Measurements from ENCODE around the gene GLT1D1.
"Not testable (repeated sequence)": the region's sequence is repeated elsewhere in the genome, so short reads cannot be mapped to it uniquely, and the experiment has no call there.

Gene GLT1D1

DNA sequence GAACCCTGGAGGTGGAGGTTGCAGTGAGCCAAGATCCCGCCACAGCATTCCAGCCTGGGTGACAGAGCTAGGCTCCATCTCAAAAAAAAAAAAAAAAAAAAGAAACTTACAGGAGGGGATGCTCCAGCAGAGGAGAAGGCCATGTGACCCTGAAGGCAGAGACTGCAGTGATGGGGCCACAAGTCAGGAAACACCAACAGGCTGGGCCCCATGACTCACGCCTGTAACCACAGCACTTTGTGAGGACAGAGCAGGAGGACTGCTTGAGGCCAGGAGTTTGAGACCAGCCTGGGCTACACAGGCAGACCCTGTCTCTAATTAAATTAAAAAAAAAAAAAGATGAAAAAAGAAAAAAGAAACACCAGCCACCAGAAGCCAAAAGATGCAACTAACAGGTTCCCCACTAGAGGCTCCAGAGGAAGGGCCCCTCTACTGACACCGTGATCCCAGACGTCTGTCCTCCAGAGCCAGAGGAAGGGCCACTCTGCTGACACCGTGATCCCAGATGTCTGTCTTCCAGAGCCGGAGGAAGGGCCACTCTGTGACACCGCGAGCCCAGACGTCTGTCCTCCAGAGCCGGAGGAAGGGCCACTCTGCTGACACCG is 9.1 kb upstream of the GLT1D1 start:
- TF ChIP-seq, protein P1, sequence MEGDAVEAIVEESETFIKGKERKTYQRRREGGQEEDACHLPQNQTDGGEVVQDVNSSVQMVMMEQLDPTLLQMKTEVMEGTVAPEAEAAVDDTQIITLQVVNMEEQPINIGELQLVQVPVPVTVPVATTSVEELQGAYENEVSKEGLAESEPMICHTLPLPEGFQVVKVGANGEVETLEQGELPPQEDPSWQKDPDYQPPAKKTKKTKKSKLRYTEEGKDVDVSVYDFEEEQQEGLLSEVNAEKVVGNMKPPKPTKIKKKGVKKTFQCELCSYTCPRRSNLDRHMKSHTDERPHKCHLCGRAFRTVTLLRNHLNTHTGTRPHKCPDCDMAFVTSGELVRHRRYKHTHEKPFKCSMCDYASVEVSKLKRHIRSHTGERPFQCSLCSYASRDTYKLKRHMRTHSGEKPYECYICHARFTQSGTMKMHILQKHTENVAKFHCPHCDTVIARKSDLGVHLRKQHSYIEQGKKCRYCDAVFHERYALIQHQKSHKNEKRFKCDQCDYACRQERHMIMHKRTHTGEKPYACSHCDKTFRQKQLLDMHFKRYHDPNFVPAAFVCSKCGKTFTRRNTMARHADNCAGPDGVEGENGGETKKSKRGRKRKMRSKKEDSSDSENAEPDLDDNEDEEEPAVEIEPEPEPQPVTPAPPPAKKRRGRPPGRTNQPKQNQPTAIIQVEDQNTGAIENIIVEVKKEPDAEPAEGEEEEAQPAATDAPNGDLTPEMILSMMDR (IDR thresholded peaks at IDR 0.05; ENCODE audit: low read depth, low read length, missing control alignments), result no peak
- no peak for DNase-seq (ENCODE audit: low read depth)
- in situ Hi-C loops (cut with HindIII; ENCODE audit: low sequenced_read_pairs), result no loop called here
- H3K4me3 ChIP-seq (ENCODE audit: low read depth, low read length), result no peak overlapping the region

DNA sequence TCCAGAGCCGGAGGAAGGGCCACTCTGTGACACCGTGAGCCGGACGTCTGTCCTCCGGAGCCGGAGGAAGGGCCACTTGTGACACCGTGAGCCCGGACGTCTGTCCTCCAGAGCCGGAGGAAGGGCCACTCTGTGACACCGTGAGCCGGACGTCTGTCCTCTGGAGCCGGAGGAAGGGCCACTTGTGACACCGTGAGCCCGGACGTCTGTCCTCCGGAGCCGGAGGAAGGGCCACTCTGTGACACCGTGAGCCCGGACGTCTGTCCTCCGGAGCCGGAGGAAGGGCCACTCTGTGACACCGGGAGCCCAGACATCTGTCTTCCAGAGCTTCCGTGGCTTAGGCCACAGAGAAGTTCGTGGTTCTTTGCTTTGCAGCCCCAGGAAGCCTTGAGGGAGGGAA is 6.6 kb upstream of the GLT1D1 start:
- in situ Hi-C loops (cut with HindIII; ENCODE audit: low sequenced_read_pairs); H3K4me3 ChIP-seq (ENCODE audit: low read depth, low read length); DNase-seq (ENCODE audit: low read depth): not testable (repeated sequence)

DNA sequence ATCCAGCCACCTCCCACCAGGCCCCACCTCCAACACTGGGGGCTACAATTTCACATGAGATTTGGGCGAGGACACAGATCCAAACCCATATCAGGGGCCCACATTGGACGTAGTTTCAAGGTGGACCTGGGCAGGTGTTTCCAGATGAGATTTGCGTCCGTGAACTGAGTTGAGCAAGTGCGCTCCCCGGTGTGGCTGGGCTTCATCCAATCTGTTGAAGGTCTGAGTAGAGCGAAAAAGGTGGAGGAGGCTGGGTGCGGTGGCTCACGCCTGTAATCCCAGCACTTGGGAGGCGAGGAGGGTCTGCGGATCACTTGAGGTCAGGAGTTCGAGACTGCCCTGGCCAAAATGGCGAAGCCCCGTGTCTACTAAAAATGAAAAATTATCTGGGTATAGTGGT is 4.9 kb upstream of the GLT1D1 start:
- TF ChIP-seq, protein P1 (IDR thresholded peaks at IDR 0.05; ENCODE audit: low read depth, low read length, missing control alignments), result no peak
- DNase-seq (ENCODE audit: low read depth), result no peak
- H3K4me3 ChIP-seq (ENCODE audit: low read depth, low read length), result no peak overlapping the region
- in situ Hi-C loops (cut with HindIII; ENCODE audit: low sequenced_read_pairs), result no loop called here

DNA sequence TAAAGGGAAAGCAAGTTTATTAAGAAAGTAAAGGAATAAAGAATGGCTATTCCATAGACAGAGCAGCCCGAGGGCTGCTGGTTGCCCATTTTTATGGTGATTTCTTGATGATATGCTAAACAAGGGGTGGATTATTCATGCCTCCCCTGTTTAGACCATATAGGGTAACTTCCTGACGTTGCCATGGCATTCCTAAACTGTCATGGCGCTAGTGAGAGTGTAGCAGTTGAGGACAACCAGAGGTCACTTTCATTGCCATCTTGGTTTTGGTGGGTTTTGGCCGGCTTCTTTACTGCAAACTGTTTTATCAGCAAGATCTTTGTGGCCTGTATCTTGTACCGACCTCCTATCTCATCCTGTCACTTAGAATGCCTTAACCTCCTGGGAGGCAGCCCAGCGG is 3.5 kb upstream of the GLT1D1 start:
- in situ Hi-C loops (cut with HindIII; ENCODE audit: low sequenced_read_pairs), result not testable (repeated sequence)

DNA sequence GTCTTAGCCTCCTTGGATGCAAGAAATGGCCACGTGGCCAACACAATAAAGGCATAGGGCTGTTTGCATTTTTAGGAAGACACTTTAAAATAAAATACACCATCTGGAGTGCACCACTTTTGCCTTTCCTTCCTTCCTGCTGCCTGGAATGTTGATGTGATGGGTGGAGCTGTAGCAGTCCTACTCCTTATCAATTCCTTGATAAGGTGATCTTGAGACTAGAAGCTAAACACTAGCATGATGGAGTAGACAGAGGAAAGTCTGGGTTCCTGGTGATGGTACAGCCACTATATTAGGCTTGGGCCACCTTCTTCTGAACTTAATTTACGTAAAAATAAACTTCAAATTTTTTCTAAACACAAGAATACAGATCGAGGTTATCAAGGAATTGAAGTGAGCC is 2.9 kb upstream of the GLT1D1 start:
- in situ Hi-C loops (cut with HindIII; ENCODE audit: low sequenced_read_pairs), result no loop called here
- no peak overlapping the region for H3K4me3 ChIP-seq (ENCODE audit: low read depth, low read length)
- DNase-seq (ENCODE audit: low read depth), result no peak
- TF ChIP-seq, protein P1 (IDR thresholded peaks at IDR 0.05; ENCODE audit: low read depth, low read length, missing control alignments), result no peak

More for the DNA sequence above, 3.5 kb upstream of the GLT1D1 start:
- not testable (repeated sequence) for DNase-seq (ENCODE audit: low read depth); H3K4me3 ChIP-seq (ENCODE audit: low read depth, low read length)

DNA sequence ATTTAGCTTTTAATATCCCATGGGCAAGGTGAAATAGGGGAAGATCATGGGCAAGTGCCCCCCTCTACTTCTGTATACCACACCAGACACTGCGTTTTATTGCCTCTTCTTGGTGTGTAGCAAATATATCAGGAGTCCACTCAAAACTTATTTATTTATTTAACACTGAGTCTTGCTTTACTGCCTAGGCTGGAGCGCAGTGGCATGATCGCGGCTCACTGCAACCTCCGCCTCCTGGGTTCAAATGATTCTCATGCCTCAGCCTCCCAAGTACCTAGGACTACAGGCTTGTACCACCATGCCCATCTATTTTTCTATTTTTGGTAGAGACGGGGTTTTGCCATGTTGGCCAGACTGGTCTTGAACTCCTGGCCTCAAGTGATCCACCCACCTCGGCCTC is 1.8 kb upstream of the GLT1D1 start:
- in situ Hi-C loops (cut with HindIII; ENCODE audit: low sequenced_read_pairs); DNase-seq (ENCODE audit: low read depth); H3K4me3 ChIP-seq (ENCODE audit: low read depth, low read length): not testable (repeated sequence)

DNA sequence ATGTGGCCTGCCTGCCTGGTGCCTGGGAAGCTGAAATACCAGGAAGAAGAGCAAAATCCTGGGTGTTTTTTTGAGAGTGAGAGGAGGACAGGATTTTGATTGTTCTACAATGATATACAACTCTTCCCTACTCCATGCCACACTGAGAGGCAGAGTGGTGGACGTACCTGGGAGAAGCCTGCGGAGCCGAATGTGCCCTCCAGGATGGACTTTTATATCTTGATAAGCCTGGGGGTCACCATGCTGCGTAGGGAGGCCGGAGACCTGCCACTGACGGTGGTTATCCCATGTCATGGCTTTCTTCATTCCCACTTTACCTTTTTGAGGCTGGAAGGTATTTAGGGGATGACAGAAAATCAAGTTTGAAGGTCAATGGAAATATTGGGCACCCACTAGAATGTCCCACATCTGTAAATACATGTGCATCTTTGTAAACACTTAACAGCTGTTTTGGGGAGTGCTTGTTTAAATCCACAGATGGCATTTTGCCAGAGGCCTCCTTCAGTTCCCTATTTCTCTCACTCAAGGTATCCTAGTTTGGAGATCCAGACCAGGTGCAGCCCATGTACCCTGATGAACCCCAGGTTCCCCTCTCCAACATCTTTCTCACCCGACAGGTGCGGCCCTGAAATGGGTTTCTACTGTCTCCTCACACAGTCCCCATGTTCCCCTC is 1.1 kb upstream of the GLT1D1 start:
- no peak for DNase-seq (ENCODE audit: low read depth)
- no peak overlapping the region for H3K4me3 ChIP-seq (ENCODE audit: low read depth, low read length)
- in situ Hi-C loops (cut with HindIII; ENCODE audit: low sequenced_read_pairs), result no loop called here
- TF ChIP-seq, protein P1 (IDR thresholded peaks at IDR 0.05; ENCODE audit: low read depth, low read length, missing control alignments), result no peak

DNA sequence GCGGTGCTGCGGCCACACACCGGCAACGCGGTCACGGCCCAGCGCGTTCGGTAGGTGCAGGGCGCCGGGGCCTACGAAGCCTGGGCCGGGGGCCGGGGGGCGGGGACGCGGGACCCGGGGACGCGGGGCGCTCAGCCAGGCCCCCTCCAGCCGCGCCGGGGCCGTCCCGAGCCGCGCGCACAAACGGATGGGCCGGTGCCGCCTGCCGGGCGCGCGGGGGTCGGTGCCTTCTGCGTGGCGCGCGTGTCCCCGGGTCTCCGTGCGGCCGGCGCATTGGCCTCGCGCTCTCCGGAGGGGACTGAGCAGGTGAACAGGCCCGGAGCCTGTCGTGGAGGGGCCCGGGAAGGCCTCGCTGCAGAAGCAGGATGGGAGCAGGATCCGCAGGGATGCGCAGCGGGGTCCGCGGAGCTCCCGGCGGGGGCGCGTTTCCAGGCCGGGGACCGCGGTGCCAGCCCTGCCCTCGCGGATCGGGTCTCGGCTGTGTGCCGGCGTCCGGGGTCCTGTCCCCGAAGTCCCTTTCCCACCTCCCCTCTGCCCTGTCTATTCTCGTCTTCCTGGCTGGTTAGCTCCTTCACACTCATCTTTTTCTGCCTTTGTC is 421 bp downstream of the GLT1D1 start:
- DNase-seq (ENCODE audit: low read depth), result no peak
- in situ Hi-C loops (cut with HindIII; ENCODE audit: low sequenced_read_pairs), result no loop called here
- no peak overlapping the region for H3K4me3 ChIP-seq (ENCODE audit: low read depth, low read length)
- TF ChIP-seq, protein P1 (IDR thresholded peaks at IDR 0.05; ENCODE audit: low read depth, low read length, missing control alignments), result no peak
